ENCODE measurements around the gene SMR3A.

Gene SMR3A

GRCh38 chr4:70360460-70360859 lies at the start of gene SMR3A:
Gene SMR3A (plus strand): TSS chr4:70360760. CDS start chr4:70362116, 1,356 bp downstream.
- no peak for DNase-seq

- DNase-seq, result no peak
These were observed 46.8 kb upstream of the SMR3A start for GRCh38 chr4:70313736-70314135.

- no peak for DNase-seq
These were observed 44.6 kb upstream of the SMR3A start for GRCh38 chr4:70315928-70316327.

- no peak for DNase-seq
These were observed 34.5 kb upstream of the SMR3A start for GRCh38 chr4:70326052-70326451.

GRCh38 chr4:70334681-70335080 lies 25.9 kb upstream of the SMR3A start, which contains the start of gene CABS1:
Gene CABS1 (plus strand): TSS chr4:70334981. CDS start chr4:70335040, 59 bp downstream.
- no peak for DNase-seq

- no peak for DNase-seq
These were observed 24.5 kb upstream of the SMR3A start for GRCh38 chr4:70336043-70336442.

- no peak for DNase-seq
These were observed 22.6 kb upstream of the SMR3A start for GRCh38 chr4:70337886-70338420.

- no peak for DNase-seq
These were observed 4.4 kb upstream of the SMR3A start for GRCh38 chr4:70356185-70356584.

- DNase-seq, result no peak
These were observed 1.4 kb upstream of the SMR3A start for GRCh38 chr4:70359115-70359661.

- DNase-seq, result no peak
These were observed 3.4 kb downstream of the SMR3A start for GRCh38 chr4:70364002-70364401.

- DNase-seq, result no peak
These were observed 4.9 kb downstream of the SMR3A start for GRCh38 chr4:70365479-70365878.

- no peak for DNase-seq
These were observed 7.3 kb downstream of the SMR3A start for GRCh38 chr4:70367813-70368212.

- no peak for DNase-seq
These were observed 11.4 kb downstream of the SMR3A start for GRCh38 chr4:70371987-70372386.

GRCh38 chr4:70372760-70373159 lies 12.2 kb downstream of the SMR3A start:
- no peak for DNase-seq

GRCh38 chr4:70380578-70380977 lies 20.0 kb downstream of the SMR3A start:
- DNase-seq, result no peak

GRCh38 chr4:70382691-70383181 lies 22.2 kb downstream of the SMR3A start, which contains the start of gene SMR3B:
Gene SMR3B (plus strand): TSS chr4:70383131. CDS start chr4:70384511, 1,380 bp downstream.
- no peak for DNase-seq

- DNase-seq, result no peak
These were observed 31.7 kb downstream of the SMR3A start for GRCh38 chr4:70392057-70392776.

GRCh38 chr4:70397580-70397979 lies 37.0 kb downstream of the SMR3A start, which contains the start of gene OPRPN:
Gene OPRPN (plus strand): TSS chr4:70397940. CDS start chr4:70399286, 1,346 bp downstream.
- no peak for DNase-seq

- no peak for DNase-seq
These were observed 38.8 kb downstream of the SMR3A start for GRCh38 chr4:70399319-70399718.

- no peak for DNase-seq
These were observed 42.2 kb downstream of the SMR3A start for GRCh38 chr4:70402762-70403161.

GRCh38 chr4:70405765-70406164 lies 45.2 kb downstream of the SMR3A start:
- no peak for DNase-seq
